GOT3 (cell line): ENCODE data around the gene C16orf96.

Experiments
- DNase-seq: peaks from one replicate; lab custom pipeline; 2025; ENCODE audit warnings: mixed read lengths; lab: John Stamatoyannopoulos, UW

C16orf96 gene

DNA sequence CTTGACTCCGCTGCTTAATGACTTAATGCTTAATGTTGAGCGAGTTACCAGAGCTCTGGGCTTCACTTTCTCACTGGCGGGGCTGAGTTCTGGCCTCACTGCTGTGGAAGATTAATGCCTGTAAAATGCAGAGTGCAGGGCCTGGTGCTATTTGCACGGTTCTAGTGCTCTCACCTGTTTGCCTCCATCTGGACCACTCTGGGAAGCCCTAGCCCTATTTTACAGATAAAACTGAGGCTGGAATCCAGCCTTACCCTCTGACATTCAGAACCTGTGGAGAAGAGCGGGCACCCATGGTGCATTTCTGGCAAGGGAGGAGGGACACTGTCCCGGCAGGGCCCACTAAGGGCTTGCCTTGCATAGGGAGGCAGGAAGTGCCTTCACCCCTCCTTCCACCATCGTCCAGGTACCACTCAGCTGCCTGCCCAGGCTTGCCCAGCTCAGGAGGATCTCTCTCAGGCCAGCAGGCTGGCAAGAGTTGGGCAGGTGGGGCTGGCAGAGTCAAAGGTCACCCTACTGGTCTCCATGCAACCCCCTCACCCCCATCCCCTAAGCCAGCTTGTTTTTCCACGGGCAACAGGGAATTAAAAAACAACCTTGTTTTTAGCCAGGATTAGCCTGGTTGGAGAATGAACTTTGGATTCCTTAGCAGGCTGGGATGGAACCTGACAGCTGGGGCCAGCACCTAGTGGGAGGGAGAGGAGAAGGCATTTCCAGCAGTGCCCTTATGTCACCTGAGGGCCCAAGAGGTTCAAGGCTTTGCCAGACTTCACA is 62.7 kb downstream of the C16orf96 start:
- DNase-seq = no peak

DNA sequence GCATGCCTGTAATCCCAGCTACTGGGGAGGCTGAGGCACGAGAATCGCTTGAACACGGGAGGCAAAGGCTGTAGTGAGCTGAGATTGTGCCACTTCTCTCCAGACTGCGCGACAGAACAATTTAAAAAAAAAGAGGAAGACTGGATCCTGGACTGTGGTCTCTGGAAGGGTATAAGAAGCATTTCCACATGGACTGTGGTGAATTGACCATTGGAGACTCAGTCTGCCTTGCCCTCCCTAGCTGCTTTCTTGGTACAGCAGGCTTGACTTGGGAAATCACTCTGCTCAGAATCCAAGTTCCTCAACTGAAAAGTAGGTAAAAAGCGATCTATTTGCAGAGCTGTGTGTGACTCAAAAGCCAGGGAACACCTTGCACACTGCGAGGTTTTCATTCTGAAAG is 67.5 kb downstream of the C16orf96 start:
- DNase-seq = no peak

DNA sequence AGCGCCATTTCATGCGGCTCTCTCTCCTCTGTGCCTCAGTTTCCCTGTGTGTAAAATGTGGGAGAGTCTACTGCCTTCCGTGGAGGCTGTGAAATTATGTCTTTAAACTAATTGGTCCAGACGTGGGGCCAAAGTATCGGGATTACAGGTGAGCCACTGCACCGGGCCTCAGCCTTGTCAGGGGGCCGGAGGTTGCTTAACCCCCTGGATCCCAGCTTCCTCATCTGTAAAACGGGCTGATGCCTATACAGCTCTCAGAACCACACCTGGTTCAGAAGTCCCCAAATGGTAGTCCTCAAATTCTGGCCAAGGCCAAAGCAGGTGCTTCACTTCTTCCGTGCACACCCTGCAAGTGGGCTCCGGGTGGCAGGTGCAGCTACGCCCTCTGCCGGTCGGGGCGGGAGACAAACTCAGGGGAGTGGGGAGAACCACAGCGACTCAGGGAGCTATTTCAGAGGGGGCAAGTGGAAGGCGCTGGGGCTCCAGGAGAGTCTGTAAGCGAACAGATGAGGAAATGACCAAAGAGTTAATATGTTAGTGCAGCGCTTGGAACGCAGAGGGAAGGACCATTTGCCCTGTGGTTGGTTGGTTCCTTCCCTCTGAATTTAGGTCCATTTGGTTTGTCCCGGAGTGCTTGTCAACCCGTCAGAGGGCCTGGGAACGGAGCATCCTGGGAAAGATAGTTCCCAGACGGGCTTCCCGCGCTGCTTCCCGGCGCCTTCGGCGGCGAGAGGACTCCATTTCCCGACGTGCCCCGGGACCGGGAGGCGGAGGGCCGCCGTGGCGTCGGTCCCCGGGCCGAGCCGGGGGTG is 68.1 kb downstream of the C16orf96 start, which contains the start of gene MGRN1:
Gene MGRN1, plus strand, starts transcription at position 812 of the 812 bp plus-strand sequence. CDS start 135 bp downstream, outside the sequence.
- peak; percentile 78 for DNase-seq

DNA sequence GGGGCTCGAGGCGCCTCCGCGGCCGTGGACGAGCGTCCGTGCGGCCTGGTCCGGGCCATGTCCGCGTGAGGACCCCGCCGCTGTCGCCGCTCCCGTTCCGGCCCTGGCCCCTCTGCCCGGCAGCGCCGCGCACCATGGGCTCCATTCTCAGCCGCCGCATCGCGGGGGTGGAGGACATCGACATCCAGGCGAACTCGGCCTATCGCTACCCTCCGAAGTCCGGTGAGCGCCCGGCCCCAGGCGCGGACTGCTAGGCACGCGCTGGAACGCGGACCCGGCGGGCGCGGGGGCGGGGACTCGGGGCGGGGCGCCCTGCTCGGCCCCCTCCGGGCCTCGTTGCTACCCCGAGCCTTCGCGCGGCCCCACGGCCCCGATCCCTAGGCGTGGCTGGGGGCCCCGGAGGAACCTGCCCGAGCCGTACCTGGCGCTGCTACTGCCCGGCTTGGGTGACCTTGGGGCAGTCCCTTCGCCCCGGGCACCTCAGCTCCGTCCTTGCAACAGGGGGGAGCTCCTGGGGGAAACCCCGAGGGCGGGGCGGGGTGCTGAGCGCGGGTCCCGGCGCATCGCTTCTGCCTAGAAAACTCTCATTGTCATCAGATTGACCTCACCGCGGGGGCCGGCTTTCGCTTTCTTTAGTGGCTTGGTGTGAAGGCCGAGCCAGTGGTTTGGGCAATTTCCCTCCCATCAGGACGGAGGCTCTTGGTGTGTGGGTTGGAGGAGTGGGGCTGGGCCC is 68.9 kb downstream of the C16orf96 start:
- DNase-seq = peak; percentile 8

DNA sequence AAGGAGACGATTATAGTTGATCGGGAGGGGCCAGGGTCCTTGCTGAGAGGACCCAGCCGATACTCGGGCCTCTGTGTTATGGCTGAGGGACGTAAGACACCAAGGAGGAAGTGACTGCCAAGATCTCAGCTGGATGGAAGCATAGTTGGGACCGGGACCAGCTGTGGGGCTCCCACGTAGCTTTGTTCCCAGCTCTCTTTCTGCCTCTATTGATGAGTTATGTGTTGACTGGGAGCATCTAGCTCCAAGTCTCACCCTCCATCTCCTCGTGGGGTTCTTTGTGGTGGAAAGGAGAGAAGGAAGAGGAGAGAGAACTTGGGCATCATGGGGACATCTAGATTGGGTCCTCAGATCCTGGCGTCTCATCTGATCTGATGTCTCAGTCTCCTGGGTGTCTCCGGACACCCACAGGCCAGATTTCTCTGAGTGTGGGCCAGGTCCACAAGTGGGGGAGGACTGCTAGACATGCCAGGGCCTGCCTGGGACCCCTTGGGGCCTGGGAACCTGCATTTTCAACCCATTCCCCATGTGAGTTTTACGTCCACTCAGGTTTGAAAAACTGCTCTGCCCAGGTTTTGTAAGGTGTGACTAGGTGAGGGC is 69.5 kb downstream of the C16orf96 start:
- DNase-seq = no peak

DNA sequence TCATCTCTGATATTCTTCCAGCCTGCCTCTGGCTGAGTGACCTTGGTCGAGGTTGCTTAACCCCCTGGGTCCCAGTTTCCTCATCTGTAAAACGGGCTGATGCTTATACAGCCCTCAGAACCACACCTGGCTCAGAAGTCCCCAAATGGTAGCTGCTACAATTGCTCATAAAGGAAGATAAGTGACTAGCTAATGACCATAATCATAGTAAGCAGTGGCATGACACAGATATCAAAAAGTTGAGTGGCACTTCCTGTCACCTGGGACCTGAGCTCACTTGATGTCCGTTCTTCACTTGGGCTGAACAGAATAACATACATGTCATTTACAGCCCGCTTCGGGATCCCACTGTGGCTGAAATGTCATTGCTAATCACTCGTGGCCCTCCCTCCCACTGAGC is 70.3 kb downstream of the C16orf96 start:
- no peak for DNase-seq

DNA sequence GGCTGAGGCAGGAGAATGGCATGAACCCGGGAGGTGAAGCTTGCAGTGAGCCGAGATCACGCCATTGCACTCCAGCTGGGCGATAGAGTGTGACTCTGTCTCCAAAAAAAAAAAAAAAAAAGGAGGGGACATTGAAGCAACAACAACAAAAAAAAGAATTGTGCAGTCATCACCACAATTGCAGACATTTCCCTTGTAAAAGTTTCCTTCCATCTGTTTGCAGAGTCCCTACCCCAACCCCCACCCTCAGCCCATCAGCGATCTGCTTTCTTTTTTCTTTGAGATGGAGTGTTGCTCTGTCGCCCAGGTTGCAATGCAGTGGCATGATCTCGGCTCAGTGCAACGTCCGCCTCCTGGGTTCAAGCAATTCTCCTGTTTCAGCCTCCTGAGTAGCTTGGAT is 72.1 kb downstream of the C16orf96 start:
- DNase-seq = no peak

DNA sequence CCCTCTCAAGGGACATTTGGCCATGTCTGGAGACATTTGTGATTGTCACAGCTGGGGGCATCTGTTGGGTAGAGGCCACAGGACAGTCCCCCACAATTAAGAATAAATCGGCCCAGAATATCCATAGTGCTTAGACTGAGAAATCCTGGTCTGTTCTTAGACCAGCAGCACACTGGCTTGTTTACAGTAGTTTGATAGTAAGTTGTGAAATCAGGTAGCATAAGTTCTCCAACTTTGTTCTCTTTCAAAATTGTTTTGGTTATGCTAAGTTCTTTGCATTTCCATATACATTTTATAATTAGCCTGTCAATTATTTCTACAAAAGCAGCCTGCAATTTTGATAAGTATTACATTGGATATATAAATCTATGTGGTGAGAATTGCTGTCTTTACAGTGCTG is 75.3 kb downstream of the C16orf96 start:
- DNase-seq = no peak

DNA sequence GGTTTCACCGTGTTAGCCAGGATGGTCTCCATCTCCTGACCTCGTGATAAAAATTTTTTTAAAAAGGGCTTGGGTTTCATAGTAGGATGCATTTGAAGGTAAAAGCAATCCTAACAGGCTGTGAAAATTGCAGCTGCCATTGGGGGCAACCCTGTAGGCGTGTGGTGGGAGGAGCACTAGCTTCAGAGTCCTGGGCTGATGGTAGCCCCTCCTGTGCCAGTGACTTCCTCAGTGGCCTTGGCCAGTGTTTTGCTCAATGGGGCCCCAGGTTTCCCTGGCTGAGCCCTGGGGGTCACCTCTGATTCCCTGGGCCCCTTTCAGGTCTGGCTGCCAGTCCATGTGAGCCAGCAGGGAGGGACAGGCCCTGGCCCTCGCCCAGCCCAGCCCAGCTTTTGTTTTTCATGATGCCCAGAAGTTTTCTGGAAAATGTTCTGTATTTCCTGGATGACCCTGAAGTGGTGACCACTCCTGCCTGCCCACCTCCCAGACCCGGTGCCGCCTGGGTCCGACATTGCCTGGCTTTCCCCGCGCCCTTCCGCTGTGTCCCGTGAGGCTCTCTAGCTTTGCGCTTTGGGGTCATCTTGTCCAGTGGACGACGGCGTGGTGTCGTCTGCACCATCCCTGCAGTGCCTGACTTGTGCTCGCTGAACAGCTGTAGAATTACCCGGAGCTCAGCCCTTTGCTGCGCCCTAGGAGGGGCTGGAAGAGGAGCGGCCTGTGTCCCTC is 77.9 kb downstream of the C16orf96 start:
- DNase-seq = no peak

DNA sequence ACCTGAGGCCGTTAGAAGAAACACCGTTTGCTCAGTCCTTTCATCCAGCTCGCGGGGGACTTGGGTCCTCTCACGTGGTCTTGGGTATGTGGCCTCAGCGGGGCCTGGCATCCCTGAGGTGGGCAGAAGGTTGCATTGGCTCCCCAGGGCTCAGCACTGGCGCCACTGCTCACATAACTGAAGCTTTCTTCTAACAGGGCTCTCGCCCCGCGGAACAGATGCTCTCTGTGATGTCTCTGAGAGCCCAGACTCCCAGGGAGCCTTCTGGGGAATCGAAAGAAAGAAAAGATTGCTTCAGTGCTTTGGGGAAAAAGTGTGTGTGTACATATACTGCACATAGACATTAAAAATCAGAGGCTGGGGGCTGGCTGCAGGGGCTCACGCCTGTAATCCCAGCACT is 78.6 kb downstream of the C16orf96 start:
- DNase-seq = no peak

DNA sequence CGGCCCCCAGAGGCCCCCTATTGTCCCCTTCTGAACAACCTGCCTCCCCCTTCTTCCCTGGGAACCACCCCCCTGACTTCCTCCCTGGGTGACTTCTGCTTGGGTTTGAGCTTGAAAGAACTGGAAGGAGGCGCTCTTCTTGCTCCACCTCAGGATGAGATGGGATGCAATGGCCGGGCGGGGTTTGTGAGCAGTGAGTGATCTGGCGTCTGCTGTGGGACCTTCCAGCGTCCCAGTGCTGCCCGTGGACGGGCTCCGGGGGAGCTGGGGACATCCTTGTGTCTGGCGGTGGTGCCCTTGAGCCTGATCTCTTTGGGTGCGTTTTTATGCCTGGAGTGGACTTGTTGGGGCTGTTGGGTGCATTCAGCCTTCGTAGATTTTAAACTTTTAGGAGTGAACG is 80.1 kb downstream of the C16orf96 start:
- DNase-seq = no peak

DNA sequence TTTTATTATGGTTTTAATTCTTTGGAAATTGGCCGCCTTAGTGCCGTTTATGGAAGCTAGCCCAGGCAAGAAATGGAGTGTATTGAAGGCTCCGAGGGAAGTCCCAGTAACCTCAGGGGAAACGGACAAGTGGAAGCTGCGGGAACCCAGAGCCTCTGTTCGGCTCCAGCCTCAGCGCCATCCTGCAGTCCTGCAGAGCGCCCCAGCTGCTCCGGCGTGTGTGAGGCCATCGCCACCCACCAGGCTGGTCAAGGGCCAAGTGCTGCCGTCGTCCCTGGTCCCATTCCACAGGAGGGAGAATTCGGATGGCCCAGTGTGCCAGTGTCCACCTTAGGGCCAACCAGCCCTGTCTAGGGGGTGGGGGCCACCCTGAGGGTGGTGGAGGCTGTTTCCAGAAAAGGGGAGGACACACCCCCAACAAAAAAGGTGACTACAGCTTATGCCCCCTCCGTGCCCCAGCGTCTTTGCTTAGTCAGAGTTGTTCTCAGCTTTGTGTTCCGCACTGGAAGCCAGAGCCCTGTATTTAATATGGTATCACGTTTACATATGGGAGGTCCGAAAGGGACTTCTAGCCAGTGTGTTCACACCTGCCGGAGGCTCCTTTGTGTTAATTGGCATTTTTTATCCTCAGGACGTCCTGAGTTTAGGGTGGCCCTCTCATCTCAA is 81.5 kb downstream of the C16orf96 start:
- no peak for DNase-seq

DNA sequence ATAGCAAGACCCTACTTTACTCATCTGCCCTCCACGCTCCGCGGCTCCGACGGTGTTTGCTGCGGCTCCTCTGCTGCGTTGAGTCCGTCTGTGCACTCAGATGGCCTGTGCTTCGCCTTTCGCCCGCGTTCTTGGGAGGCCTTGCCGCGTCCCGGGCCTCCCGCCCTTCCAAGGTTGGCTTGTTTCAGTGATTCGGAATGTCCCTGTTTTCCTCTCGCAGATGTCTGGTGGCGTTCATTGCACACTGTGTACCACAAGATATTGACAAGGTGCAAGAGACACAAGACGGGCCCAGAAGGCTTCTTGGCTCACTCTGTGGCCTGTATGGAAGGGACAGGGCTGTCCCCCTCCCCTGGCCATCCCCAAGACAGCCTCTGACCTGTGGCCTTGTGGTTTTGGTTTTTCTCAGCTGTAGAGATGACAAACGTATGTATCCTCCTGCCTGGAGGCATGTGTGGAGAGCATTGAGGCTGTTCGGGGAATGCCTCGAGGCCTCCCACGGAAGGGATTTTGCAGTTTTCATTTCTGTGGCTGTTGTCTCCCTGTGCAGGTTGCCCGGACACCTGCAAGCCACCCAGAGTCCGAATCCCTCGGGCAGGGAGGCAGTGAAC is 83.9 kb downstream of the C16orf96 start:
- DNase-seq = no peak

DNA sequence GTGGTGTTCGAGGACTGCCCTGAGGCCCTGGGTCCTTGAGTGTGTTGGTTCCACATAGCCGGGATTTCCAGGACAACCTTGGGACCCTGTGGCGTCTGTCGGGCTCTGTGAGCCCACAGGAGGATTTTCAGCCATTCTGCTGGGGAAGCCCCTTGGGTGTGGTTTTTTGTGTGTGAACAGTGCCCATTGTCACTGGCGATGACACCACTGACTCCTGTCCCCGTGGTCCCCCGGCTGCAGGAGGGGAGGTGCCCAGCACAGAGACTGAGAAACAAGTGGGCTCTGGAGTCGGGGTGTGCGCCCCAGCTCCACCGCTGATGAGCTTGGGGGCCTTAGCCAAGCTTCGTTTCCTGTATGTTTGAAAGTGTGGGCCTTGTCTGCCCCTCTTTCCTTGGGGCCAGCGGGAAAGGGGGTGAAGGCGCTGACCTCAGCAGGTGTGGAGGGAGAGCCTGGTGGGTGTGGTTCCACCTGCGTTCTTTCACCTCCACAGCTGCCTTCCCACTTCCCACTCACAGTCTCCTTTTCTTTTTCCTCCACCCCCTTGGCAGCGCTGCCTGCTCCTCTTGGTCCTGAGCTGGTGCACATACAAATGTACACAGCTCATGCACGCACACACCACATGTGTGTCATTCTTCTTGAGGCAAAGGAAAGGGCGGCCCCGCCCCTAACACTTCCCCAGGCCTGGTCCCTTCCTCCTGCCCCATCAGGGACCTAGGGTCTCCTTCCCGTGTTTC is 84.6 kb downstream of the C16orf96 start:
- DNase-seq = no peak

DNA sequence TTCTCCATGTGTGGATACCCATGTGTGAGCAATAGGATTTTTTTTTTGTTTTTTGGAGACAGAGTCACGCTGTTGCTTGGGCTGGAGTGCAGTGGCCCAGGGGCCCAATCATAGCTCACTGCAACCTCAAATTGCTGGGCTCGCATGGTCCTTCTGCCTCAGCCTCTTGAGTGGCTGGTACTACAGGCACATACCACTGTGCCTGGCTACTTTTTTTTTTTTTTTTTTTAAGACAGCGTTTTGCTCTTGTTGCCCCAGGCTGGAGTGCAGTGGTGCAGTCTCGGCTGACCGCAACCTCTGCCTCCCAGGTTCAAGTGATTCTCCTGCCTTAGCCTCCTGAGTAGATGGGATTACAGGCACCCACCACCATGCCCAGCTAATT is 85.2 kb downstream of the C16orf96 start:
- no peak for DNase-seq

DNA sequence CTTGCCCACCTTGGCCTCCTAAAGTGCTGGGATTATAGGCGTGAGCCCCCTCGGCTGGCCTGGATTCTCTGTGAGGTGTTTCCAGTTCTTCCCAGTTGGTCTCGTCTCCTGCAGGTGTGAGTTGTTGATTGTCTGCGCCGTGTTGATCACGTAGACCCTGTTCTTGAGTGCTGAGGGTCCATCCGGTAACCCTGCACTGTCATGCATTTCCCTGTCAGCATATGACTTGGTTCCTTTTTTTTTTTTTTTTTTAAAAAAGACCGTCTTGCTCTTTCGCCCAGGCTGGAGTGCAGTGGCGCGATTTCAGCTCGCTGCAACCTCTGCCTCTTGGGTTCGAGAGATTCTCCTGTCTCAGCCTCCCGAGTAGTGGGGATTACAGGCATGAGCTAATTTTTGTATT is 85.8 kb downstream of the C16orf96 start:
- no peak for DNase-seq

DNA sequence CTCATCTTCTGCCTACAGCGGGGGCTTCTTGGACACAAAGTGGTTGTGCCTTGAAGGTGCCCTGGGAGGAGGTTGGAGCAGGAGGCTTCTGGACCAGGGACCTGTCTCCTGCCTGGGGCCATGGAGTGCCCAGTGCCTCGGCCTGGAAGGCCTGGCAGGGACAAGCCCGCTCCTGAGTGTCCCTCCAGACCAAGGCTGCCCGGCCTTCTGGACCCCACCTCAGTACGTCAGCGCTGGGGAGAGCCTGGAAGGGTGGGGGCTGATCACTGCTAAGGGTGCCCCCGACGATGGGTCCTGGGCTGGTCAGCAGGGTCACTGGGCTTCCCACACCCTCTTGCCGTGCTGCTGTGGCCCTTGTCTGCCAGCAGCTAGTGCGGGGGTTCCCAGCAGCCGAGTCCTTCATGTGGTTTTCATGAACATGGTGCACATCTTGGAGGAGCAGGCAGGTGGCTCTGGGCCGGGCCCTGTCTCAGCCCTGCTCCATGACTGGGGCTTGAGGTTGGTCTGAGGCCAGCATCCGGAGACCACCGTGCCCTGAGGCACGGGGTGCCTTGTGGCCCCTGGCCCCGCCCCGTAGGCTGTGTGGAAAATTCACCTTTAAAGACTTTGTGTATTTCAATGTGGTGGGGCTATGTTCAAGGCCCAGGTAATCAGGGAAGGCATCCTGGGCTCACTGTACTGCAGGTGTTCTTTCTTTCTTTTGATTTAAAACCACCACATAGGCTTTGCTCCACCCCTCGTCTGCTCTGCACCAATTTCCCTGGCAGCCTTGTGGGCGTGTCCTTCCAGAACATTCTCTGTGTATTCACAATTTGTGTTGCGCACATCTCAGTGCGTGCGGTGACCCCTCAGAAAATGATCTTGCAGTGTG is 90.9 kb downstream of the C16orf96 start:
- no peak for DNase-seq

DNA sequence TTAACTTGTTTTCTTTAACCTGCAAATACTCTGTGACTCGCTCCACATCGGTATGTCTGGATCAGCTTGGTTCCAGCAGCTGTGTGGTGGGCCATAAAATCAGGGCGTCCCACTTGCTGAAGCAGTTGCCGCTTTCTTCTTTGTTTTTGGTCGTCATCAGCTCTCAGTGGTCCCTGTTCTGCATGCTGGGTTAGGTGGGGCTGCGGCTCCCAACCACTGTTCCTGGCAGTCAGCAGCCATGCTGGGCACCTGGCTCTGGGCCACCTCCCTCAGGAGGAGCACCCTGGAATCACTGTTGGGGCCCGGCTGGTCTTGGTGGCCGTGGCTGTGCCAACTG is 91.5 kb downstream of the C16orf96 start:
- DNase-seq = no peak

DNA sequence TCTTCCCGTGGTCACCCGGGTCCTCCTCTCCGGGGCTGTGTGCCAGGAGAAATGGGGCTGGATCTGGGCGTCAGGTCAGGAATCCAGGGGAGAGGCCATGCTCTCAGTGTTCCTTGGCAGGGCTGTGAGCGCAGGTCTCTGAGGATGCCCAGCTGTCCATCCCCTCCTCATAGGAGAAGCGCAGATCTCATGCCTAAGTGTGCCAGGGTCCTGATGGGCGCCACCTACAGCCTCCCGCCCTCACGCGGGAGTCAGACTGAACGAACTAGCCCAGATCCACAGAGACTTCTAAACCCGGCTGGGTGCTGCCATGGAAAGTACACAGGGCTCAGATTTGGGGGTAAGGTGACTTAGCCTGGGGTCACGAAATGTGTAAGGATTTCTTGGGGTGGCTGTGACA is 92.8 kb downstream of the C16orf96 start:
- DNase-seq = no peak
